ENCODE measurements around the gene MORF4L2.
A peak's percentile ranks its signal among the peaks of the same experiment; 100 is the strongest.
"Not testable (repeated sequence)": the region's sequence is repeated elsewhere in the genome, so short reads cannot be mapped to it uniquely, and the experiment has no call there.

Gene MORF4L2

DNA sequence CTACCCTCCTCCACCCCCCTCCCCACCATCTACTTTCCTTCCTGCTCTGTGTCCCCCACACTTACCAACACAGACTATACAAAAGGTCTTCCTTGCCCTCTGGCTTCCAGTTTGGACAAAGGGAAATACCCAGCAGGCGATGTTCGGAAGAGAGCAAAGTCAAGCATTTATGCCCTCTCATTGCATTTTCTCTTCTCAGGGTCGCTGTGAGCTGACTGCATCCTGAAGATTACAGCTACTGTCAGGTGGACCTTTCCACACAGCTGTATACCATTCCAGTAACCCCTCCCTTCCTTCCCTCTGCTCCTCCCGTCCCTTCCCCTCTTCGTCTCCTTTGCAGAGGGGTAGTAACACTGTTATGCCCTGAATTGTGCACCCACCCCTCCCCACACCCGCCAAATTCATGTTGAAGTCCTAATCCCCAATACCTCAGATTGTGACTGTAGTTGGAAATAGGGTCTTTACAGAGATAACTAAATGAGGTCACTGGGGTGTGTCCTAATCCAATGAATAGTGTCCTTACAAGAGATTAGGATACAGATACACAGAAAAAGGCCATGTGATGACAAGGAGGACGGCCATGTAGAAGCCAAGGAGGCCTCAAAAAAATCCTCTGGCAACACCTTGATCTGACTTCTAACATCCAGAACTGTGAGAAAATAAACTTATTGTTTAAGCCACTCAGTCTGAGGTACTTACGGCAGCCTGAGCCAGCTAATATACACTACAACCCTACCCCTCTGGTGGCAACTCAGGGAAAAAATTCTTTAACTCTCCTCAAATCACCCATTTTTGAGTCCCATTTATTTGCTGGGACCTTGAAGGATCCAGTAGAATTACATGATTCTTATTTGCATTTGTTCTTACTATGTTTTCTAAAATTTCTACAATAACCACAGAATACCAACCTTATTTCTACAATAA is 11.7 kb downstream of the MORF4L2 start:
- no peak overlapping the region for H3K4me3 Mint-ChIP-seq
- H3K27ac Mint-ChIP-seq: peak overlapping the region in 1 of 3 experiments; percentile 23
- TF ChIP-seq, protein P1, sequence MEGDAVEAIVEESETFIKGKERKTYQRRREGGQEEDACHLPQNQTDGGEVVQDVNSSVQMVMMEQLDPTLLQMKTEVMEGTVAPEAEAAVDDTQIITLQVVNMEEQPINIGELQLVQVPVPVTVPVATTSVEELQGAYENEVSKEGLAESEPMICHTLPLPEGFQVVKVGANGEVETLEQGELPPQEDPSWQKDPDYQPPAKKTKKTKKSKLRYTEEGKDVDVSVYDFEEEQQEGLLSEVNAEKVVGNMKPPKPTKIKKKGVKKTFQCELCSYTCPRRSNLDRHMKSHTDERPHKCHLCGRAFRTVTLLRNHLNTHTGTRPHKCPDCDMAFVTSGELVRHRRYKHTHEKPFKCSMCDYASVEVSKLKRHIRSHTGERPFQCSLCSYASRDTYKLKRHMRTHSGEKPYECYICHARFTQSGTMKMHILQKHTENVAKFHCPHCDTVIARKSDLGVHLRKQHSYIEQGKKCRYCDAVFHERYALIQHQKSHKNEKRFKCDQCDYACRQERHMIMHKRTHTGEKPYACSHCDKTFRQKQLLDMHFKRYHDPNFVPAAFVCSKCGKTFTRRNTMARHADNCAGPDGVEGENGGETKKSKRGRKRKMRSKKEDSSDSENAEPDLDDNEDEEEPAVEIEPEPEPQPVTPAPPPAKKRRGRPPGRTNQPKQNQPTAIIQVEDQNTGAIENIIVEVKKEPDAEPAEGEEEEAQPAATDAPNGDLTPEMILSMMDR (IDR thresholded peaks at IDR 0.05; ENCODE audit: unreplicated experiment in 3 of 3): no peak
- H3K9me3 Mint-ChIP-seq: no peaks in the 10 kb centered on the region
- peaks cover 47% of the 10 kb centered on the region for H3K36me3 Mint-ChIP-seq (ENCODE audit: low read depth)
- peaks cover 22% of the 10 kb centered on the region for H3K4me1 Mint-ChIP-seq
- H3K27me3 Mint-ChIP-seq (ENCODE audit: low read depth): no peaks in the 10 kb centered on the region

DNA sequence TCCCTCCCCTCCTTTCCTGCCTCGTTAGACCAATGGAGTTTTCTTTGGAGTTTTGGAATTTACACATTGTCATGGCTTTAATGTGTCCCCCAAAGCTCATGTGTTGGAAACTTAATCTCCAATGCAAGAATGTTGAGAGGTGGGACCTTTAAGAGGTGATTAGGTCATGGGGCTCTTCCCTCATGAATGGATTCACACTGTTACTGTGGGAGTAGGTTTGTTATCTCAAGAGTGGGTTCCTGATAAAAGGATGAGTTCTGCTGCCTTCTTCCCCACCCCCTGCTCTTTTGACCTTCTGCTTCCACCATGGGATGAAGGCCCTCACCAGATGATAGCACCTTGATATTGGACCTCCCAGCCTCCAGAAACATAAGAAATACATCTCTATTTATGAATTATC is 16.8 kb downstream of the MORF4L2 start:
- H3K27ac Mint-ChIP-seq: no peak overlapping the region
- H3K27me3 Mint-ChIP-seq (ENCODE audit: low read depth): no peaks in the 10 kb centered on the region
- no peaks in the 10 kb centered on the region for H3K9me3 Mint-ChIP-seq
- no peaks in the 10 kb centered on the region for H3K36me3 Mint-ChIP-seq (ENCODE audit: low read depth)
- no peaks in the 10 kb centered on the region for H3K4me1 Mint-ChIP-seq
- TF ChIP-seq, protein P1 (IDR thresholded peaks at IDR 0.05; ENCODE audit: unreplicated experiment in 3 of 3): no peak
- no peak overlapping the region for H3K4me3 Mint-ChIP-seq

DNA sequence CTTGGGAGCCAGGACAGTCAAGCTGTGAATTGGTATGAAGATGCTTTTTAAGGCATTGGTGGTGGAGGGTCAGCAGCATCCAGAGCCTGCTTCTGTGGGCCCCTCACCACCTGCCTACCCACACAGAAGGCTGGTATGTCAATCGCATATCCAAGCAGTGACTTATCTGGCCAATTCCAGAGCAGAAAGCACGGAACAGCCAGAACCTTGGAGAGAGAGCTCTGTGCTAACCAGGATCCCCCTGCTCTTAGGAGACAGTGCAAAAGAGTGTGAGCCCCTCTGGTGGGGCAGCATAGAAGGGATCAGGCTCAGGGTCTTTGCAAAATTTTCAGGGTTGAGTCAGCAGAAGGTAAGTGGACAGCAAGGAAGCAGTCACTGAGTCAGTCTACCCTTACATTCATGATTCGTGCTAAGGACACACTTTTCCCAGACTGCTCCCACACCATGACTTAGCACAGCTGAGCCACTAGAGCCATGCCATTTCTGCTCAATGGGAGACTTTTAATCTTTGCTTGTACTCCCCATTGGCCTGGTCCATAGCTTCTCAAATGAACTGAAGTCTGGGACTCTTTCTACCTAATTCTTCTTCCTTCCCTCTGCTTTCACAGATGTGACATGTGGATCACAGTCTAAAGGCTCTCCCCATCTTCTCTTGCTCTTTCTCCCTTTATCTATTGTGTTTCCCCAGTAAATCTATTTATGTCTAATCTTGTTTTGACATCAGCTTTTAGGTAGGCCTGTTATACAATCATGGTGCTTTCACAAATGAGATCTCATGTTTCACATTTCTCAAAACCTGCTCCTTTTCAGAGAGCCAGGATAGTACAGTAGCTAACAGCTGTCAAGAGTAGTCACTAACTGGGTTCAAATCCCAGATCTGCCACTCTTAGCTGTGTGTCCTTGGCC is 20.0 kb downstream of the MORF4L2 start:
- no peaks in the 10 kb centered on the region for H3K27me3 Mint-ChIP-seq (ENCODE audit: low read depth)
- no peak overlapping the region for H3K4me3 Mint-ChIP-seq
- H3K36me3 Mint-ChIP-seq (ENCODE audit: low read depth): no peaks in the 10 kb centered on the region
- no peak overlapping the region for H3K27ac Mint-ChIP-seq
- TF ChIP-seq, protein P1 (IDR thresholded peaks at IDR 0.05; ENCODE audit: unreplicated experiment in 3 of 3): no peak
- H3K4me1 Mint-ChIP-seq: peaks cover 10% of the 10 kb centered on the region
- H3K9me3 Mint-ChIP-seq: no peaks in the 10 kb centered on the region

DNA sequence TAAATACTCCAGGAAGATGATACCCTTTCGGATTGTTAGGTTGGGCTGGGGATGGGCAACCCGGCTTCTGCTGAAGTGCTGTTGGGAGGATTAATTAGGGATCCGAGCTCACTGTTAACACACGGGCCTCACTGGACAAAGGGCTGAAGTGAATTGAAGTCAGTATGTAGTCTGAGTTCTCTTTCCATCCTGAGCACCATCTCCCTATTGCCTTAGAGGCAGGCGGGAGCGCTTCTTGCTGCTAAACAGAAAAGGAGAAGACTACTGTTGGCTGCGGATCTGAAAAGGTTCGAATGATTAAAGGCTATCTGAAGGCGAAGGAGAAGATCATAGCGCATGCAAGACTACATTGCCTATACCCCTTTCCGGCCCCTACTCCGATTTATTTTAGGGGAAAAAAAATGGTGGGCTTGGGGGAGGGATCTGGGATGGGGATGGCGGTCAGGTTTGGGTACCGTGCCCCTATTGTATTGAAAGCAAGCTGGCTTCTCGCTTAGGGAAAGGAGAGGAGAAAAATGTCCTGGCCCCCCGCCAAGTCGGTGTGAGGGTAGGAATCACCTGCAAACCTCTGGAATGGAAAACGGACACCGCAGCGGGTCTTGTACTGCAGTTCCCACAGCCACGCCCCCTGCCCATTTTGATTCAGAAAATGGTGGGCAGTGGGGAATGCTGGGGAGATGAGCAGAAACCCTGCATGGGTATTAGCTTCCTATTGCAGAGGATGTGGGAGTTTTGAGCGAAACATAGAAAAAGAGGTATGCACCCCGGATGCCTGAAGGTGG is 22.3 kb downstream of the MORF4L2 start:
- TF ChIP-seq, protein P1 (IDR thresholded peaks at IDR 0.05; ENCODE audit: unreplicated experiment in 3 of 3): no peak
- H3K36me3 Mint-ChIP-seq (ENCODE audit: low read depth): no peaks in the 10 kb centered on the region
- H3K4me1 Mint-ChIP-seq: peaks cover 10% of the 10 kb centered on the region
- H3K9me3 Mint-ChIP-seq: no peaks in the 10 kb centered on the region
- peak overlapping the region; percentile 35 to 63 (median 41) for H3K4me3 Mint-ChIP-seq
- no peak overlapping the region for H3K27ac Mint-ChIP-seq
- H3K27me3 Mint-ChIP-seq (ENCODE audit: low read depth): no peaks in the 10 kb centered on the region

DNA sequence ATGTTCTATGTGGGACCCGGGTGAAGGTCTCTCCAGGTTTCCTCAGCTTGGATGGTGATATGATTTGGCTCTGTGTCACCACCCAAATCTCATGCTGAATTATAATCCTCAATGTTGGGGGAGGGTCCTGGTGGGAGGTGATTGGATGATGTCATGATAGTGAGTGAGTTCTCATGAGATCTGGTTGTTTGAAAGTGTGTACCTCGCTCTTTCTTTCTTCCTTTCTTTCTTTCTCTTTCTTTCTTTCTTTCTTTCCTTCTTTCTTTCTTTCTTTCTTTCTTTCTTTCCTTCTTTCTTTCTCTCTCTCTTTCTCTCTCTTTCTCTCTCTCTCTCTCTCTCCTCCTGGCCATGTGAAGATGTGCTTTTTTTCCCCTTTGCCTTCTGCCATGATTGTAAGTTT is 27.0 kb downstream of the MORF4L2 start:
- not testable (repeated sequence) for H3K4me3 Mint-ChIP-seq; H3K27me3 Mint-ChIP-seq (ENCODE audit: low read depth); H3K36me3 Mint-ChIP-seq (ENCODE audit: low read depth); H3K27ac Mint-ChIP-seq; H3K9me3 Mint-ChIP-seq
- H3K4me1 Mint-ChIP-seq: peaks cover 10% of the 10 kb centered on the region
